HG03095 (cell line): ENCODE data around the gene KCNJ4.

Experiments
- ATAC-seq: cut with Tn5 transposase; IDR thresholded peaks from one replicate; pipeline ENCODE4 v1.9.1; 2021; ENCODE audit warnings: moderate library complexity; ENCODE audit not compliant: unreplicated experiment

The KCNJ4 gene

DNA sequence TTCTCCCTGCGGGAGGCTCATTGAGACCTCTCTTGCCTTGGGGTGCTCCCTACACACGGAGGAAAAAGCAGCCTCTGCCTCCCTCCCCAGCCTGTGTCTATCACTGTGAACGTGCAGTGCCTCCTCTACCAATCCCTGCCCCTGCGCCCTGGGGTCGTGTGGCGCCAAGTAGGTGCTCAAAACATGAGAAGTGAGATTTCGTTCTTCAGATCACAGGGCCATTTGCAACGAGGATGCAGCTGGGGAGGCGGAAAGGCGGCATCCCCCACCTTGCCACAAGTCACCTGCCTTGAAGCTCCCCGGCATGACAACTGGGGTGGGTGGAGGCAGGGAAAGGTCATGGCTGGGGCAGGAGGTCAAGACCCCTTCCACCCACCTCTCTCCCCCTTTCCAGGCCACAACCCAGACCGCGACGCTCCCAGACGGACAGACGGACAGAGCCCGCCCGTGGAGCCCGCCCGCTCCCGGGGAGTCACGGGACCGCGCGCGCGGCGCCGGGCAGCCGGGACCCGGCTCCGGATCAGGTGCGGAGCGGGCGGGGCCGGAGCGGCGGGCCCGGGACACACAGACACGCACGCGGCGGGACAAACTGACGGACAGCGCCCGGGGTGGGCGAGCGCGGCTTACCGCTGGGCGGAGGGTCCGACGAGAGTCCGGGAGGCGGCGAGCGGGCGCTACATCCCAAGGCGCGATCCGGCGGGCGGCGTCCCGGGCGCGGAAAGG lies 485 bp downstream of the KCNJ4 start:
- no peak for ATAC-seq

DNA sequence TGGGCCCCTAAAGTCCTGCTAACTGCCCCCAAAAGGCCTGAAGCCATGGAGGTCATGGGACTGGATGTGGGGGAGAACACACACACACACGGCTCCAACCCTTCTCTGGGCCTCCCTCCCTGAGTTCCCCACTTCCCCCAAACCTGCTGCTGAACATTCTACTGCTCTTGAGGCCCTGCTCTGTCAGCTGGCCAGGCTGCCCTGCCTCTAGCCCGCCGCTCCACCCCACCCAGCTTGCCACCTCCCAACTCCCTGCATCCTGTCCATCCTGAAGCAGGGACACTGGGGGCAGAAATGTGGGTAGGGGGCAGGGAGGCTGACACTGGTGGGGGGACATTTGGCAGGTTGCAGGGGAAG lies 1.0 kb downstream of the KCNJ4 start:
- ATAC-seq = no peak

DNA sequence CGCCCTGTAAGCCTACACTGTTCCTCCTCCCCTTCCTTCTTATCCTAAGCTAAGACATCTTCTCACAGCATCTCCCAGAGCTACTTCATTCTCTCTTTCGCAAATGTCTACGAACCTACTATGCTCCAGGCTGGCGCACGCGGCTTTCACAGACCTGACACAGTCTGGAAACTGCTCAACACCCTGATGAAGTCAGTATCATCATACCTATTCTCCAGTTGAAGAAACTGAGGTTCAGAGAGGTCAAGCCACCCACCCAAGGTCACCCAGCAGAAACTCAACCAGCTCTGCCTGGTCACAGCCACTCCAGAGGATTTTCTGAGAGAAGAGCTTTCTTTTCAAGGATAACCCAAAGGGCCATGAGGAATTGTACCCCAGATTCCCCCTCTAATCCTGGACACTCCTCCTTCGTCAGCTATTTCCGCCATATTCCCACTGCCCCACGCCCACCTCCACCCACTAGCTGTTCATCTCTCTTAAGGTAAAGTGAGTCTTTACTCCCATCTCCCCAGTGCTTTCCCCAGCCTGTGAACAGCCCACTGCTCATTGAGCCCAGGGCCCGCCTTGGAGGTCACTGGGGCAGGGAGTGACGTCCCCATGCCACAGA lies 1.8 kb downstream of the KCNJ4 start:
- no peak for ATAC-seq

DNA sequence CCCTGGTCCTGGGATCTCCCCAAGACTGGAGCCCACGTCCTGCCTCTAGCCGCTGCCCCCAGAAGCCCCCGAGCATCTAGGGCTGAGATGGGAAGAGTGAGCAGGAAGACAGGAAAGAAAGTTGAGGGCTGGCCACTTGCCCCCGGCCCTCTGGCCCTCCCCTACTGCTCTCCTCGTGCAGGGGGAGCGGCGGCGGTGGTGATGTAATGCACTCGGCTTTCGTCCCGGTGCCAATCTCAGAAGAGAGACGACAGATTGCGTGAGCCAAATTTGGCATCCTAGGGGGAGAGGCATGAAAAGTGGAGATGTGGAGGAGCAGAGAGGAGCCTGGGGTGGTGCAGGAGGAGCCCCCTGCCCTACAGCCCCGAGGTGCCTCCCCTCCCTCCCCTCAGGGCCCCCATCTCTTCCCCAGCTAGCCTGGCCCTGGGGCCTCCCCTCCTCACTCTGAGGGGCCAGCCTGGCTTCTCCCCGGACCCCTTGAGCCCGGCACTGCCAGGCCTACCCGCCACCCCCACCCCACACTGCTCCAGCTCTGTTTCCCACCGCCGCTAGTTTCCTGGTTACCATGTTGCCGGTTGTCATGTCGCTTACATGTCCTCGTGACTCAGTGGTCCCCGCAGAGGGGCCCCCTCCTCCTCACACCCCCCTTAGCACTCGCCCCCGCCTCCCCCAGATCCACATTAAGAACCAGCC lies 2.5 kb downstream of the KCNJ4 start:
- ATAC-seq = no peak

DNA sequence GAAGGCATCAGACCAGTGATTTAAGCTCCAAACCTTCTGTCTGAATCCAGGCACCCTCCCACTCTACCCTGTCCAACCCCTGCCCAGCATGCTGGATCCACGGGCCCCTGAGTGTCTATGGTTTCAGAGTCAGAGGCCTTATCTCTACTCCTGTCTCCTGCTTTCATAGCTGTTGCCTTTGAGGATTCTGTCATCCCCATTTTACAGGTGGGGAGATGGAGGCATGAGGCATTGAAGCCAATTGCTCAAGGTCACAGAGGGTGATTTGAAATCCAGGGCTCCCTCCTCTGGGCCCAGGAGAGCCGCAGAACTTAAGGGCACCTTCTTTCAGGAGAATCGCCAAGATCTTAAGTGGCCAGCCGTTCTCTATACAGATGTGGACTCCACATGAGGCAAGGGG lies 3.1 kb downstream of the KCNJ4 start:
- ATAC-seq = no peak

DNA sequence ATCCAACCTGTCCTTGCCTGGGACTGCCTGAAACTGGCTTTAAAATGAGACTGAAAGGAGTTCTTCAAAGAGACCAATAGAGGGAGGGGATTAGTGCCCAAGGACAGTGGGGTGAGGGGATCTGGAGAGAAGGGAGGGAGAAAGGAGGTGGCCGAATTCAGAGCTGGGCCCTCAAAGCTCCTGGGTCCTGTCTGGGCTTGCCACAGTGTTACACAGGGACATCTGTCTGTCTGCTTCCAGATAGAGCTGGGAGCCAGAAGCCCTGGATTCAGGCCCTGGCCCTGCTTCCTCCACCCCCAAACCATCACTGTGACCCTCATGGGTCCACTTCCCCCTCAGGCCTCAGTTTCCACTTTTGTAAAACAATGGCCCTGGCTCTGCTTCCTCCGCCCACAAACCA lies 3.6 kb downstream of the KCNJ4 start:
- no peak for ATAC-seq

DNA sequence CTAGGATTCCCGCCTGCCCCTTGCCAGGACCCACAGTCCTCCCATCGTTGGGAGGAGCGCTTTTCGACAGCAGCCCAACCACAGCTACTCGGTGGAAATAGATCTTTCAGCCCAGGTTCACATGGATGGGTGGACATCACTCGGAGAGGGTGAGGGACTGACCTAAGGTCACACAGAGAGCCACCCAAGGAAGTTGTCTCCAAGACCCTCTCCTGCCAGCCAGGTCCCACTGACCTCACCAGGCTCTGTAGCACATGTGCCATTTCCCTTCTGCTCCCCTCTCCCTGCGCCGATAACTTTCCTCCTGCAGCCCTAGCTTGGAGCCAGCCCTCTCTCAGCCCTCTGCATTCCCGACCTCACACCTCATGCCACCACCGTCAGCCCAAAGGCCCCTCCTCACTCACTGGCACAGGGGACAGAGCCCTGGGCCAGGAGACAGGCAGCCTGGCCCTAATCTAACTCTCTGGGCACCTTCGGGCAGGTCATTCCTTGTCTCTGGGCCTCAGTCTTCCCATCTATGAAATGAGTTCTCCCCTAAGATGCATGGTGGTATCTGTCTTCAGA lies 4.7 kb downstream of the KCNJ4 start:
- no peak for ATAC-seq

DNA sequence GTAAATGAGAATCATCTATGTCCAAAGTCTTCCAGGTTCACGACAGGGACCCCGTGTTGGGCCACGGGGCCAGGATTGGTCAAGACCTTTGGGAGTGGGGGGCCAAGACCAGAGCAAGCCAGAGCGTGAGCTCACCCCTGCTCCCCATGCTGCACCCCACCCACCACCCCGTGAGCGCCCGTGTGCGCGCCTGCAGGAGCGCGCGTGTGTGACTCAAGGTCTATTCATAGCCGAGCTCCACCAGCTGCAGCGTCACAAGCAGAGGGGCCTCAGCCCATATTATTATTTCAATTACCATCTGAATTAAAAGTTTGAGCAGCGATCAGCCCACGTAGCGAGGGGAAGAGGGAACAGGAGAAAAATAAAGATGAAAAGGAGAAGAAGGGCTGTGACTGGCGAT lies 5.2 kb downstream of the KCNJ4 start:
- ATAC-seq = no peak

DNA sequence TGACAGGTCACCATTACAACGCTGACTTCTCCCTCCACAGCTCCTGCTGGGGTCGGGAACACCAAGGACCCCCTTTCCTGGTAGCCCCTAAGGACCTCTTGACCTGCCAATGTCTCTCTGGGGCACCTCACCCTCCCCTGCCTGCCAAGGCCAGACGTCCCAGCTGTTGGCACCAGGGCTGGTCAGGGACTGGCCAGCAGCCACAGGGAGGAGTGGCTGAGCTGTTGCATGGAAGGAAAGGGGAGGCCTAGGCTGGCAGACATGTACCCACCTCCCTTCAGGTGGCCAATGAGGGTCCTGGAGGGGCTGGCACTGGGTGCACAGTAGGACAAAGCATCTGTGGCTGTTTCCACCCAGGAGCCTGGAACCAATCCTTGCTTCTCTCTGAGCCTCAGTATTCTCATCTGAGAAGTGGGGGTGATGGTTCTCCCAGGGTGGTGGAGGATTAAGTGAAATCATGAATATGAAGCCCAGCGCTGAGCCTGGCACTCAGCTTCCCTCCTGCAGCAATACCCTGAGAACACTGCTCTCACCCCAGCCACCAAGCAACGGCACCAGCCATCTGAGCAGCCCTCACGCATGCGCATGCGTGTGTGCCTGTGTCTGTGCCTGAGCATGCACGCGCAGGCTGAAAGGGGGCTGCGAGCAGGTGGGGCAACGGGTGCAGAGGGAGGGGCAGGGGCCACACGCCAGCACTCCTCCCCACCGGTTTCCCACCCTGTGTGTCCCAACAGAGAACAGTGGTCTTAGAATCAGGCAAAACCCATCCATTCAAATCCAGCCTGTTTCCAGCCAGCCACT lies 5.9 kb downstream of the KCNJ4 start:
- ATAC-seq = no peak

DNA sequence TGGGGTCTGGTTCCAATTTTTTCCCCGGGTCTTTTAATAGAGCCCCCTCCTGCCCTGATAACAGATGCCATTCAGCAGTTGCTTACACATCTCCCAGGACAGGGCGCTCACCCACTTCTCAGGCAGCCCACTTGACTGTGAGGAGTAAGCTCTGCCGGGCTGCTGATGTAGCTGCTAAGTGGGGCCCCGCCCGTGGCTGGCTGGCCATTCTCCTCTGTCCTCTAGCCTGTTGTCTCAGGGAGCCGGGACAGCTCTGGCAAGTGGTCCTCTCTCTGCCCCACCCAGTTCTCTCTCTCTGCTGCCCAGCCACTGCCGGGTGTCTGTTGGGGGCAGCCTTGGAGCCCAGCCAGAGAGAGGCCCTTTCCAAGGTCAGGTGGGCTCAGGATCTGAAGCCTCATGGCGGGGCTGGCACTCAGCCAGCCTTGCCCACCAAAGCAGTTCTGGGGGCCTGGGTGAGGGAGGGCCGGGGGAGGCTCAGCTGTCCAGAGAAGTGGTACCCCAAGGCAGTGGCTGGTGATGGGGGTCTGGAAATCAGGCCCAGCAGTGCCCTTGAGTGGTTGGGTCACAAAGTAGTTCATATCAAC lies 8.9 kb downstream of the KCNJ4 start:
- ATAC-seq = no peak

DNA sequence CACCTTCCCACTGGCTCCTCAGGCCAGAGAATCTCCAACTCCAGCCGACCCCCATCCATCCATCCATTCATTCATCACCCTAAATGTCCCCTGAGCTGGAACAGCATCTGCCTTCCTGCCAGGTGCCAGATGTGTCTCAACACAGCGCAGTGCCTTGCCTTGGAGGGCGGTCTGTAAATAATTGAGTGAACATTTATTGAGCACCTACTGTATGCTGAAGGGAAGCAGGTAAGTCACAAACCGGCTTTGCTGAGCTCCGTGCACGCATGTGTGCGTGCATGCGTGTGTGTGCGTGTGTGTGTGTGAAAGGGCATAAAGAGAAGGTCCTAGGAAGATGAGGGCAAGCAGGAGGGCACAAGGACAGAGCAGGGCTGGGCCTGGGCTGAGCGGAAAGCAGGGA lies 10.2 kb downstream of the KCNJ4 start:
- no peak for ATAC-seq

DNA sequence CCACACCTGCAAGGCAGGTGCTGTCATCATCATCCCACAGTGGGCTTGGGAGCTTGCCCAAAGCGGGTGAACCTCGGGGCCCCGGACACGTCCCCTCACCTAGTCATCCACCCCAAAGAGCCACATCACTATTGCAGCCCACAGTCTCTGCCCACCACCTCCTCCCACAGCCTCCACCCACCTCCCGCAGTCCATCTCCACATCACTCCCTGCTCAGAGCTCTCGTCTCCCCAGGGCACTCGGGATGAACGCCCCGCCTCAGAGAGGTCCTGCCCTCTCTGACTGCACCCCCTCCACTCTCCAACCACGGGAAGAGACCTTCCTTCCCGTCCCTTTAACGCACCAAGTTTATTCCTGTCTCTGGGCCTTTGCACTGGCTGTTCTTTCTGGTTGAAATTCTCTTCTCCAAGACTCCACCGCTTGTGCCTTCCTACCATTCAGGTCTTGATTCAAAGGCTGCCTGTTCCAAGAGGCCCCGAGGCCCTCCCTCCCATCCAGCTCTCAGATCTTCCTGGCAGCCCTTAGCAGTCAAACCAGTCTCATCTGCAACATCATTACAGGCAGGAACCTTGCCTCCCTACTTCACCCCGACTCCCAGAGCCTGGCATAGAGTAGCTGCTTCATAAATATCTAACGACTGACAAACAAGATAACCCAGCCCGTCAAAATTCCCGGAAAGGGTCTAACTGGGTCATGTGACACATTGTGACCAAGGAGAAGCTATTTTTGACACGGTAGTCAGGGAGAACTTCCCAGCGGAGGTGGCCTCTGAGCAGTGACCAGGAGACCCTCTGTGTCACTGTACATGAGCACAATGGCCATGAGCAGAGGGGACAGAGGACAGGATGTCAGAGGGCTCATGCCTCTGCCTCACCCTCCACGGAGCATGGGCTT lies 11.1 kb downstream of the KCNJ4 start:
- no peak for ATAC-seq

DNA sequence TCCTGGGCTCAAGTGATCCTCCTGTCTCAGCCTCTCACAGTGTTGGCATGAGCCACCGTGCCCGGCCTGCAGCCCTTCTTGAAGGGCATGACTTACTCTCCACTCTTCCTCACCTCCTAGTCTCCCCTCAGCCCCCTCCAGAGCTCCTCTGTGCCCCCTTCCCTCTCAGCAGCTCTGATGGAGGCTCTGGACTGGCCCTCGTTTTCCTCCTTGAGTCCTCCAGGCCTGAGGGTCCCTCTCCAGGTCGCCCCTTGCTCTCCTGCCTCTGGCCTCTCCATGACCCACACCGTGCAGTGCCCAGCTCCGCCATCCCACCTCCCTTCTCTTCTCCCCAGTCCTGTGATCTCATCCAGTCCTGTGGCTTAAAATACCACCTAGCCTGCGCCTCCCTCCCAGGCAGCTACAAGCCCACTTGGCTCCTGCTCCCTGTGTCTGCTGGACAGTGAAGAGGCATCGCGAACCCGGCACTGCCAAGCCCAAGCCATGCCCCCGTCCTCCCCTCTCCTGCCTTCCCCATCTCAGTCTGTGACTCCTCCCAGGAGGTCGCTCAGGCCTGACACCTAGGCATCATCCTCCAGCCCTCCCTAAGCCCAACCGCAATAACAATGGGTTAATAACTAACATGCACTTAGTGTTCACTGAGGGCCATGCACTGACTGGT lies 11.9 kb downstream of the KCNJ4 start:
- no peak for ATAC-seq

DNA sequence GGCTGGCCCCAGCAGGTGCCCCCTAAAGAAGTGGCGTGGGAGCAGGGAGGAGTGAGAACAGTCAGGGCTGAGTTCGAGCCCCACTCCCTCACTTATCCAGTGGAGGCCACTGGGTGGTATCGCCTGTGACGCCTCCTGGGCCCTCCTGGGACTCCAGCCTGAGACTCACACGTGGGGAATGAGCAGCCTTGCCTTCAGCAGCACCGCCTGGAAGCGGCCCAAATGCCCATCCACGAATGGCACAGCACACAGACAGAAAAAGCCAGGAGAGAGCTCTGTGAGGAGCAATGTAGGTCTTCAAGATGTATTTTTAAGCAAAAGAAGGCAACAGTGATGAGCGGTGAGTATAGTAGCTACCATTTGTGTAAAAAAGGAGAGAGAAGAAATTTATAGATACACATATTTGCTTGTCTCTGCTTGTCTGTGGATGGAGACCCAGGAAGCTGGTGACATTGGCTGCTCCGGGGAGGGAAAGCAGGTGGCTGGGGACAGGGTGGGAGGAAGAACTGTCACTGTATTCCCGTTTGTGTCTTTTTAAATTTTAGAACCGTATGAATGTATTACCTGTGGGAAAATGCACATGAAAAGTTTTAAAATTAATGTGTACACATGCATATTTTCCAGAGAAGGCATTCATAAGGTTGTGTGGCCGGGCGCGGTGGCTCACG lies 13.2 kb downstream of the KCNJ4 start:
- ATAC-seq = no peak

DNA sequence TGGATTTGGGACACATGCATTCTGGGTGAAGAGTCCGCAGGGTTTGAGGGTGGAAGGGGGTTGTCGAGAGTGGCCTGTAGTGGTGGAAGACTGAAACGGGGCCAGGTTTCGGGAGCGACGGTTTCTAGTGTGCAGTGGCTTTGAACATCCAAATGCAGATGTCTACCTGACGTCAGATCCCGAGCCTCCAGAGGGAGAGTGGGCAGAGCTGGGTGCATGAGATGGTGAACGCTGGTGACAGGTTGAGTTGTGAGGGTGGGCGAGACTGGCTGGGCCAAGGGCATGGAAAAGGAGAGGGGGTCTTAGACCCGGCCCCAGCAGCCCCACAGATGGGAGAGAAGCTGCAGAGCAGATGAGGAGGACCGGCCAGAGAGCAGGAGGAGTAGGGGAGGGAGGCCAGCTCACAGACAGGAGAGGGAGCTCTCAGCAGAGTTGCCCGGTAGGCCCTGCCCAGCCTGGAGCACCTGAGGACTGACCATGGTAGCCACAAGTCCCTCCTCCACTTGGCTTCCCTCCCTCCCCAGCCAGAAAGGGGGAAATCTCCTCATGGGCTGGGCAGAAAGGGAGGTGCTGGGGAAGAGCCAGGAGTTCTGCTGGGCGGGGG lies 14.2 kb downstream of the KCNJ4 start:
- no peak for ATAC-seq

DNA sequence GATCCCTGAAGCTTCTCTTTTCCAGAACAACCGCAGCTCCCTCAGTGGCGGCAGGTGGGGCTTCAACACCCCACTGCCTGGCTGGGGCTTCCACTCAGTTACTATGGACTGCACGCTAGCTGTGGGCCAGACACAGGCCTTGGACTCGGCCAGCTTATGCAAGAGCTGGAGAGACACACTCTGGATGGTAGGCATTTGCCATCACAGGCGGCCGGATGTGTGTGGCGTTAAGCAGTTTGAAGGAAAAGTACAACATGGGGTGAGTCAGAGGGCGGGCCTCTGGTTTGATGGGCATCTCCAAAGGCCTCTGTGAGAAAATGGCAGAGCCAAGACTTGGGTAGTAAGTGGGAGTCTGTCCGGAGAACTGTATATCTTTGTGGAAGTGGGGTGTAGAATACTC lies 17.6 kb downstream of the KCNJ4 start:
- ATAC-seq = no peak

DNA sequence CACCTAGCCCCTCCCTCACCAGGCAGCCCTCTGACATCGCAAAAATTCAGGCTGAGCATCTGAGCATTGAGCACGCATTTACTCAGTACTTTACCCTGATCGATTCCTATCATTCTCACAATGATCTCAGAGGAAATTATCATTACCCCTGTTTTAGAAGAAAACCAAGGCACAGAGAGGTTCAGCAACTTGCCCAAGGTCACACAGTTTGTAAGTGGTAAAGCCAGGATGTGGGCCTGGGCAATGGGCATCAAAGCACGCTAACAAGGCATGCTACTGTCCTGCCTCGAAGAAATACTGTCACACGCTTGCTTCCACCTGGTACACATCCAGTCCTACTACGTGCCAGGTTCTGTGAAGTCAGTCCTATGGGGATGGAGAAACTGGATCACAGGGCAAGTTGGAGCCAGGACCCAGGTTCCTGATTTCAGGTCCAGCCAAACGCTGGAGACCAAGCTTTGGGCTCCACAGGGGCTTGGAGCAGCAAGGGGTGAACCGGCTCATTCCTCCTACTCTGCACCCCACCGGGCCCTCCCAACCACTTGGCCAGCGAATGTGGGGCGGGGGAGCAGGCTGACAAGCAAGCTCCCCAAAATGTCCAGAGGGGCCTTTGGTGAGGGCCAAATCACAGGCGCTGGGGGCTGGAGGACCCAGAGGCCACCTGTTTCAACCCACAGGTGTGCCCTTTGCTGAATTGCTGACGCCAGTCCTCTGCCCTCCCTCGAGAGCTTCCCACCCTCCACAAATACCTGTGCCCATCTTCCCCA lies 18.2 kb downstream of the KCNJ4 start:
- no peak for ATAC-seq

DNA sequence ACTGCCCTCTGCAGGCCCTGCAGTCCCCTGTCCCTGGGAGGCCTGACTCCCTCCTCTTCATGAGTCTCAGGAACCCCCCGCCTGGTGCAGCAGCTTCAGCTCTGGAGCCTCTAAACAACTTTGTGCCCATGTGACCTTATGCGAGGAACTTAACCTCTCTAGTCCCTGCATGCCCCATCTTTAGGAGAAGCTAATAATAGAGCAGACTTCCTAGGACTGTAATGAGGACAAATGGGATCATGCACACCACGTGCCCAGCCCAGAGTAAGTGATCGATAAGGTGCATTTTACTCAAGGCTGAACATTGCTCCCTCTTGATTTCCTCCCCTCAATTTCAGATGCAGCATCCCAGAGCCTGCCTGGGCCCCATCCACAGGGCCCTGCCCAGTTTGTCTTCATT lies 19.0 kb downstream of the KCNJ4 start:
- ATAC-seq = no peak
